COLO829 (cell line): ENCODE measurements around the gene ACHE.

ENCODE experiments used
- DNase-seq: peaks from one replicate; pipeline ENCODE4 v3.0.0; 2012; ENCODE audit warnings: low spot score

The ACHE gene

DNA sequence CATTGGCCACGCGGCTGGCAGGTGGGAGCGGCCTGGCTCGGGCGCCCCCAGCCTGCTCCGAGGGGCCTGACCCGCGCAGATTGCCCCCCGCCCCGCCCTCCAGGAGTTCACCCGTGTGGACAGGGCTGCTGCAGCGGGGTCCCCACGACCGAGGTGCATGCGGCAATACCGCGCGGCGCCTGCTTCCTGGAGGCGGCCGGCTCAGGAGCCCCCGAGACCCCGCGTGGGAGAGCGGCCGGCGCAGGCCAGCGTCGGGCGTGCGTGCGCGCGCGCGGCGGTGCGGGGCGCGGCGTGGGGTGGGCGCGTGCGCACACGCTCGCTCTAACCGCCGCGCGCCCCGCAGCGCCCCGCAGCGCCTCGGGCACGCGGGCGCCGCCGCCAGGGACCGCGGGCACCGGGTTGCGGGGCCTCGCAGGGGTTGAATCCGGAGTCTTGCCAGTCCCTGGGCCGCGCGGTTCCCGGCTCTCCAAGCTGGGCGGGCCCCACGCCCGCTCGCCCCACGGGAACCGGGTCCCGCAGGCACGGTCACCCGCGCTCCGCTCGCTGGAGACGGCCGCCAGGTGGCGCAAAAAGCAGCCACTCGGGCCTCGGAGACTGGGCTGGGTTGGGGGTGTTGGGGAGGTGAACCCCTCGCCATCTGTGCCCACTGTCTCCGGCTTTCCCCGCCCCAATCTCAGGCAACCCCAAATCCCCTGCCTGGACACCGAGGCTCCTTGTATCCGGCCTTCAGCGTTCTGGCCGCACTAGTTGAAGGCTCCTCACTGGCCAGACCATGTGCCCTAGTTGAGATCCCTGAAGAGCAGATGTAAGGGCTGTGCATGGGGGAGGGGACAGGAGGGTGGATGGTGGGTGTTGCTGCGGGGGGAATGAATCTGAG lies 1.3 kb upstream of the ACHE start:
- no peak for DNase-seq

DNA sequence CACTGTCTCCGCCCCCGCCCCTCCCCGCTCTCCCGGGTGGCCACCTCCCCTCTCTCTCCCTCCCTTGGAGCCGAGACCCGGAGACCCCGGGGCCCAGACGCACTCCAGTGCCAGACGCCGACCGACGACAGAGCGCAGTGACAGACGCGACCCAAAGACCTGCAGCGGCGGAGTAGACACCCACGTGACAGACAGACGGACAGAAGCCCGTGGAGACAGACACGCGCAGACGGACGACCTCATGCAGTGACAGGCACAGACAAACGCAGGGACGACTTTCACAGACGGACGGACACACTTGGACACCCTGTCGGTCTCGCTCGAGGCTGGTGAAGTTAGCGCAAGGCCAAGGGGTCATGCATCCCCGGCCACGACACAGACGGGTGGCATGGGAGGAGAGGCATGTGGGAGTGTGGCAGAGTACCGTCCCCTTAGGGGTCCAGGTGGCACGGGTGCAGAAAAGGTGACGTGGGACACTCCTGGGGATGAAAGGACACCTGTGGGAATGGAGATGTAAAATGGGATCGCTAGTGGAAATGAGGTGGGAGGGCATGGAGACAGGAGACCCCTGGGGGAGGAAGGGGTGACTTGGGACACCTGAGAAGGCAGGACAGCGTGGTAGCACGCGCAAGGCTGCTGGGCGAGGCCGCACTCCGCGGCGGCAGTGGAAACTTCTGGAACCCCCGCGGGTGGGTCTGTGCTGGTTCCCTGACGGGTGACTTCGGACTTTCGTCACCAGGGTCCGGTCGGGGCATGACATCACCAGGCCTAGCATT lies 456 bp upstream of the ACHE start:
- no peak for DNase-seq

DNA sequence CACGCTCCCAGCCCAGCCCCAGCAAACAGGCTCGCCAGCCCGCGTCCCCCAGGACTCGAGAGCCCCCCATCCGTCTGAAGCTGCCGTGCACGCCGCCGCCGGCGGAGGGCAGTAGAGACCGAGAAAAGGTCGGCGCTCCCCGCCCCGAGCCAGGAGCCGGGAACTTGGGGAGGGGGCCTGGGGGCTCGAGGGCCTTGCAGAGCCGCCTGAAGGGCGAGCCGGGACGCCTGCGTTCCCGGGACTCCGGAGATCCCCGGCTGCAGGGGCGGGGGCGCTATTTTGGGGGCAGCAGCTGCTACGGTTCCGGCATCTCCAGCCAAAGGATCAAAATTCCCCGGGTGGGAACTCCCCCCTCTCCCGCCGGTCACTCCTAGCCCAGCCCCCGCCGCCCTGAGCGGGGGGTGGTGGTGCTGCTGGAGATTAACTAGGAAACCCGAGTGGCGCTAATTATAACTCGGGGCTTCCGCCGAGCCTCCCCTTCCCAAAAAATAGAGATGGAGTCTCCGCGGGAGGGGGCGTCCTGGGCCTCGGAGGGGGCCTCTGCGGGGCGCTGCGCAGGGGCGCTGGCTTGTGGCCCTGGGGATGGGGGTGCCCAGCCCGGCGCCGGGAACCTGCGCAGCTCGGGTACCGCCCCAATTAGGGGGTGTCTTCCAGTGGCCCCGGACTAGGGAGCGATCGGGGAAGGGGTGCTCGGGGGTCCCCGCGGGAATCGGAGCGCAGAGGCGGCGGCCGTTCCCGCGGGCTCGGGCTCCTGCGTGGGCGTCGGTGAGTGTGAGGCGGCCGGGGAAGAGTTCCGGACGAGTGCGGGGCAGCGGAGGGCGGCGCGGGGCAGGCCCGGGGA lies 608 bp downstream of the ACHE start:
- DNase-seq = no peak

DNA sequence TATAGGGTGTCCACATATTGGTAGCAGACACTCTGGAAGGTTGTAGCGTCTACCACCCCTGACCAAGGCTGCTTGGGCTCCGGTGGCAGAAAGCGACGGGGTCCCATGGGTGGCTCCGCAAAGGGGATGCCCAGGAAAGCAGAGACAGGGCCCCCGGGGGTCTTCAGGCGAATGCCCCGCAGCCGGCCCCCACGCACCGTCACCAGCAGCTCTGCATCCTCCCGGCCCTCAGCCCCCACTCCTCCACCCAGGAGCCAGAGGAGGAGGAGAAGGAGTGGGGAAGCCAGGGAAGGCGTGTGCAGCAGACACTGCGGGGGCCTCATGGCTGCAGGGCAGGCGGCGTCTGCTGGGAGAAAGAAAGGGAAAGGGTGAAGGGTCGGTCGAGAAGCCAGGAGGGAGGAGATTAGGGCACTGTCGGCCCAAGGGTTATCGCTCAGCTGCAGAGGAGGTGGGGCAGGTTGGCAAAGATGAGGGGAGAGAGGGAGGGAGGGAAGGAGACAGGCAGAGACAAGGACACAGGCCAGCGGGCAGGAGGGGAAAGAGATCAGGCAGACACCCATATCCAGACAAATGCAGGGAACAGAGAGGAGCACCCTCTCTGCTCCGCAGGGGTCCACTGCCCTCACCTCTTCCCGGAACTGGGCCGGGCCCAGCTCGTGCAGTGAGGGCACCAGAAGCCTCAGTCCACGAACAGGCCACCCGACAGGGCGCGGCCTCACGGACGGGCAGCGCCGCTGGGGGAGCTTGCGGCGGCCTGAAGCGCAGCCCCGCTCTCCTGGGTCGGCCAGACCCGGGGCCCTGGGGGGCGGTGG lies 1.6 kb downstream of the ACHE start:
- no peak for DNase-seq

DNA sequence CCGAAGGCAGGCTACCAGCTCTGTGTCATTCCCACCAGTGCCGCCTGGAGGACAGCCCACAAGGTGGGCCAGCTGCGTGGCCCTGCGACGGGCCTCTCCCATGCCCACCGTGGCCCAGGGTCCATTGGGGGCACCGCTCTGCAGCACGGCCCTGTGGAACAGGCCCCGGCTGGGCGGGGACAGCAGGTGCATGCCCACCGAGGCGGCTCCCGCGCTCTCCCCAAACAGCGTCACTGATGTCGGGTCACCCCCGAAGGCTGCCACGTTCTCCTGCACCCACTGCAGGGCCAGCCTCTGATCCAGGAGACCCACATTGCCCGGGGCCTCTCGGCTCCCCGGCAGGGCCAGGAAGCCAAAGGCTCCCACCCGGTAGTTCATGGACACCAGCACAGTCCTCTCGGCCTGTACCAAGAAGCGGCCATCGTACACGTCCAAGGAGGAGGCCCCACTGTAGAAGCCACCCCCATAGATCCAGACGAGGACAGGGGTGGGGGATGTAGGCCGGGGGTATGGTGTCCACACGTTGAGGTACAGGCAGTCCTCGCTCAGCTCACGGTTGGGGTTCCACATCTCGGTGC lies 2.3 kb downstream of the ACHE start:
- no peak for DNase-seq

DNA sequence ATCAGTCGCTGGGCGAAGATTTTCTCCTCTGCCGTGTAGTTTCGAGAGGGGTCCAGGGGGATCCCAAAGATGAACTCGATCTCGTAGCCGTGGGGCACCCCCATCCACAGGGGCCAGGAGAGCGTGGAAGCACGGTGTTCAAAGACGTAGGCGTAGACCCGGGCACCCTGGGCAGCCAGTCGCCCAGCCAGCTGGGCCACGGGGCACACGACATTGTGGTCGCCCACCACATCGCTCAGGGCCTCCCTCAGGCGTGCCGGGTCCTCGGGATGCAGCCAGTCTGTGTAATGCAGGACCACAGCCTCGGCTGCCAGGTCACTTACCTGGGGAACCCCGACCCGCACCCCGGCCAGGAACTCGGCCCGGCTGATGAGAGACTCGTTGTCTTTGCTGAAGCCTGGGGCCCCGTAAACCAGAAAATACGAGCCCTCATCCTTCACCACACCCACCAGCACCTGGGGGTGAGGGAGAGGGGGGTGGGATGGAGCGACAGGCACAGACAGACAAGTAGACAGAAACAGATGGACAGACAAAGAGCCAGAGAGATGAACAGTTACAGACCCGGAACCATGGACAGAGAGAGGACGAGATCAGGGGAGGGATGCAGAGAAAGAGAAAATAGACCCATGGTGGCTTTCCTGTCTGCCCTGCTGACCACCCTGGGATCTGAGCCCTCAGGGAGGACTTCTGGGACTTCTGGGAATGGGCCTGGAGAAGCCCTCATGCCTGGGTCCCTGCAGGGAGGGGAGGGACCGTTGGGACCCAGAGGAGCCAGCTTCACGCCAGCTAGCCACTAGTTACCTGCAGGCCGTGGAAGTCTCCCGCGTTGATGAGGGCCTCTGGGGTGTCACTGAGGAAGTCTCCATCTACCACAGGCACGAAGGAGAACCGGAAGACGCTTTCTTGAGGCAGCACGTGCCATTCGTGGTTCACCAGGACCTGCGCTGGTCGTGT lies 3.0 kb downstream of the ACHE start:
- no peak for DNase-seq

DNA sequence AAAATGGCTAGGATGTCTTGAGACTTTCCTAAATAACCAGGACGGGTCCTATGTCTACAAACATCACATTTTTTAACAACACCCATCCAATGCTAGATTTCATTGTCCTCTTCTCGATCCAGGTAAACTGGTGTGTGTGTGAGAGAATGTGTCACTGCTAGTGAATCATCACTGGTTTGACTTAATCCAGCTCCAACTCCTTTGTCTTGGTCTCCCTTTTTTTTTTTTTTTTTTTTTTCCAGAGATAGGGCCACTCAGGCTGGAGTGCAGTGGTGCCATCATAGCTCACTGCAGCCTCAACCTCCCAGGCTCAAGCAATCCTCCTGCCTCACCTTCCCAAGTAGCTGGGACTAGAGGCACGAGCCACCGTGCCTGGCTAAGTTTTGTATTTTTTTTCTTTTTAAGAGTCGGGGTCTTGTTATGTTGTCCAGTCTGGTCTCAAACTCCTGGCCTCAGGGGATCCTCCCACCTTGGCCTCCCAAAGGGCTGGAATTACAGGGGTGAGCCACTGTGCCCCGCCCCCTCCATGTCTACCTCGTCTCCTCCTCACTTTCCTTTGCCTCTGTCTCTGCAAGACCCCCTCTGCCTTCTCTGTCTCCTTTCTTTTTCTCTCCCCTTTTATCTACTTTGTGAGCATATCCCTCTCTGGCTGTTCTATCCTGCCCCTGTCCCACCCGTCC lies 4.0 kb downstream of the ACHE start:
- no peak for DNase-seq

DNA sequence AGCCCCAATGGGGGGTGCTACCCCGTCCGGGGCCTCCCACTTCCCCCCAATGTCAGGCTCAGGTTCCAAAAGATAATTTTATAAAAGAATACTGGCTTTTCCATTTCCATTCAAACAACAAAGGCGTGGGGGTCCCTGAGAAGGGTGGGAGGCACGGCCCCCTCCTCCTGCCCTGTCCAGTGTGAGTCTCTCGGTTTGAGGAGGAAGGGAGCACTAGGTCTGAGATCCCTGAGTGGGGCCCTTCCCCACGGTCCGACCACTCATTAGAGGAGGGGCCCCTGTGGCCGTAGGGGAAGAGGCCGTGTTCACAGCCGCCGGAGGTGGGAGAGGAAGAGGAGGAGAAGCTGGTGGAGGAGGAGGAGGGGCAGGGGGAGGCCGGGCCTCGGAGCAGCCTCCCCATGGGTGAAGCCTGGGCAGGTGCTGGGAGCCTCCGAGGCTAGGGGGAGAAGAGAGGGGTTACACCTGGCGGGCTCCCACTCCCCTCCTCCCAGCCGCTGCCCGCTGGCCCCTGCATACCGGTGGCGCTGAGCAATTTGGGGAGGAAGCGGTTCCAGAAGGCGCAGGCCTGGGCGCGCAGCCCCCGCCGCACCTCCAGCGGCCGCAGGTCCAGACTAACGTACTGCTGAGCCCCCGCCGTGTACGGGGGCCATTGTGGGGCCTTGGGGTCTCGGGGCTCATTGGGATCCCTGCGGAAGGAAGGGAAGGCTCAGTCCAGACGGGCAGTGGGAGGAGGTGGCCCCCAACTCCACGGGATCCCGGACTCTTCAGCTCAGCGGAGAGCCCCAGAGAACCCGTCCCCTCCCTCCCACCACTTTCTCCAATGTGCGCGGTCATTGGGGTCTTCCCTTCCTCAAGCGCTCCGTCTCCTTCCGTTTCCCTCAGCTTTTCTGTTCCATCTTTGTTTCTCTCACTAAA lies 4.8 kb downstream of the ACHE start:
- no peak for DNase-seq

DNA sequence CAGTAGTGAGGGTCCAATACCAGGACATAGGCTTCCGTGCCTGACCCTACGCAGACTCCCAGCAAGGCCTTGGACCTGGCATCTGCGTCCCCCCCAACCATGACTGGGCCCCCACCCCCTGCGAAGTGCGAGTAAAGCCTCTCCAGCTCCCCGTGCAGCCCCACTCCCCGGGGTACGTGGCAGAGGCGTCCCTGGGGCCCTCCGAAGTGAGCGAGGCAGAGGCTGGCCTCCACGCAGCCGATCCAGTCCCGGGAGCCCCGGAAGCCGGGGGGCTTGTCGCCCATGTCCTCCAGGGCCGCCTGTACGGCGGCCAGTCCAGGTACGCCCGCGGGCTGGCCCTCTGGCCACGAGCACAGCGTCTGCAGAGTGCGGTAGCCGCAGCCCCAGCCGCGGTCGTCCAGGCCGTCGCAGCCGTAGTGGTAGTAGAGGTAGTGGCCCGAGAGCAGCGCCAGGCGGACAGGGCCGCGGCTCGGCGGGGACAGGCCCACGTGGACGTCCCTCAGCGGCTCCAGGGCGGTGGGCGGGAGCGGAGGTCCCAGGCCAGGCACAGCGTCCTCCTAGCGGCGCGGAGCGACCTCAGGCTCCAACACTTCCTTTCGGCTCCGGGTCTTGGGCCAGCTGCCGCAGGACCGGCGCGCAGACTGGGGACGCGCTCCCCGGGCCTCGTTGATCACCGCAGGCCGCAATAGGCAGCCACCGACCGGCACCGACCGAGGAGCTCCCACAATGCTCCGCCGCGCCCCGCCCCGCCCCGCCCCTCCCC lies 6.5 kb downstream of the ACHE start, which contains the start of gene UFSP1:
Gene UFSP1, minus strand, starts transcription at position 728 of the 763 bp plus-strand sequence. Its CDS starts 444 bp downstream, at position 284.
- DNase-seq = no peak

DNA sequence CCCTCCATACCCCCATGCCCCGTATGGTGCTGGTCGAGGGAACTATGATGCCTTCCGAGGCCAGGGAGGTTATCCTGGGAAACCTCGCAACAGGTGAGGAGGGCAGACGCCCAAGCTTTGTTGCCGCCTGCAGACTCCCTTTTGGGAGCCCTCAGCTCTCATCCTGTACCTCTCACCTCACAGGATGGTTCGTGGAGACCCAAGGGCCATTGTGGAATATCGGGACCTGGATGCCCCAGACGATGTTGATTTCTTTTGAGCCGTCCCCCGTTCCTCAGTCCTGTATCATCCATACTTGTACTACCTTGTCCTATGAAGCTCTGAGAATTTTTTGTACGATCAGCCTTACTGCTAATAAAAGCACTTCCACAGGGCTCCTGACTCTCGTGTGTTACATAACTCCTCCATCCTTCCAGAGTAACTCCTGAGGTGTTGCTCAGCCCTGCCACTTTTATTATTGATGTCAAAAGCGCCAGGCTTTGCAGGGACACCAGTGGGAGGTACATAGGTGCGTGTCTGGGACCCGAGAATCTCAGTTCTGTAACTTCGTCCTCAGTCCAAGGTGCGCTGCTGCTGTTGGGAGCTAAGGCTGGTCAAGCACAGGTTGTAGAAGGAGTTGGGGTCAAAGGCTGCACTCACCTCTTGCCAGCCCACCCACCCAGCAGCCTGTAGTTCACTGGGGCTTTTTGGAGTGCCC lies 7.2 kb downstream of the ACHE start:
- DNase-seq = no peak

DNA sequence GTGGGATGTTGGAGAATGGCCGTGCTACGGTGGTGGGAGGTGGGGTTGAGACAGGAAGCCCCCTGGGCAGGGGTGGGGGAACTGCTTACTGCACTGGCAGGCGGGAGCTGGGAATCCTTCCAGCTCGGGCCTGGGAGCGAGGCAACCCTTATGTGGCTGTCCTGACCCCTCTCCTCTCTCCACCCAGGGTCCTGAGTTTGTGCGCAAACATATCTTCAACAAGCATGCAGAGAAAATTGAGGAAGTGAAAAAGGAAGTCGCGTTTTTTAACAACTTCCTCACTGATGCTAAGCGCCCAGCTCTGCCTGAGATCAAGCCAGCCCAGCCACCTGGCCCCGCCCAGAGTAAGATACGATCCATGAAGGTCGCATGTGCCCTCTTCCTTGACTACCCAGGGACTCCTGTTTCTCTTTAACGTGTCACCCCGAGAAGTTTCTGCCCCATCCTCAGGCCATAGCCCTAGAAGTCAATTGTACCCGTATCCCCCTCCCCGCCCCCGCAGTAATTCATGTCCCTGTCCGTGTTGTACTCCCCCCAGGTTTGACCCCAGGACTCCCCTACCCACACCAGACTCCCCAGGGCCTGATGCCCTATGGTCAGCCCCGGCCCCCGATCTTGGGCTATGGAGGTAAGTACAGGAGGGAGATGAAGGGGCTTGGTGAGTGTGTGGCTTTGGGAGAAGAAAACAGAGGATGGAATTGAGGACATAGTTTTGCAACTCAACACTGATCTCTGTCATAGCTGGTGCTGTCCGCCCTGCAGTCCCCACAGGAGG lies 8.0 kb downstream of the ACHE start:
- no peak for DNase-seq

DNA sequence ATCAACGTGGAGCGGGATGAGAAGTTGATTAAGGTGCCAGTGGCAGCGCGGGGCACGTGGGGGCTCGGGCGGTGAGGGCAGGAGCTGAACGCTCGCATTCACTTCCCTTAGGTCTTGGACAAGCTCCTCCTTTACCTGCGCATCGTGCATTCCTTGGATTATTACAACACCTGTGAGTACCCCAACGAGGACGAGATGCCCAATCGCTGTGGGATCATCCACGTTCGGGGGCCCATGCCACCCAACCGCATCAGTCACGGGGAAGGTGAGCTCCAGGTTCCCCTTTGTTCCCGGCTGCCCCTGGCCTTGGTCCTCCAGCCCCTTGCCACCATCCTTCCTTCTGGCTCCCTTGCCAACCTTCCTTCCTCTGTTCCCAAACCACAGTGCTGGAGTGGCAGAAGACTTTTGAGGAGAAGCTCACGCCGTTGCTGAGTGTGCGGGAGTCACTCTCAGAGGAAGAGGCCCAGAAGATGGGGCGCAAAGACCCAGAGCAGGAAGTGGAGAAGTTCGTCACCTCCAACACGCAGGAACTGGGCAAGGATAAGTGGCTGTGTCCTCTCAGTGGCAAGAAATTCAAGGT lies 8.7 kb downstream of the ACHE start:
- no peak for DNase-seq

DNA sequence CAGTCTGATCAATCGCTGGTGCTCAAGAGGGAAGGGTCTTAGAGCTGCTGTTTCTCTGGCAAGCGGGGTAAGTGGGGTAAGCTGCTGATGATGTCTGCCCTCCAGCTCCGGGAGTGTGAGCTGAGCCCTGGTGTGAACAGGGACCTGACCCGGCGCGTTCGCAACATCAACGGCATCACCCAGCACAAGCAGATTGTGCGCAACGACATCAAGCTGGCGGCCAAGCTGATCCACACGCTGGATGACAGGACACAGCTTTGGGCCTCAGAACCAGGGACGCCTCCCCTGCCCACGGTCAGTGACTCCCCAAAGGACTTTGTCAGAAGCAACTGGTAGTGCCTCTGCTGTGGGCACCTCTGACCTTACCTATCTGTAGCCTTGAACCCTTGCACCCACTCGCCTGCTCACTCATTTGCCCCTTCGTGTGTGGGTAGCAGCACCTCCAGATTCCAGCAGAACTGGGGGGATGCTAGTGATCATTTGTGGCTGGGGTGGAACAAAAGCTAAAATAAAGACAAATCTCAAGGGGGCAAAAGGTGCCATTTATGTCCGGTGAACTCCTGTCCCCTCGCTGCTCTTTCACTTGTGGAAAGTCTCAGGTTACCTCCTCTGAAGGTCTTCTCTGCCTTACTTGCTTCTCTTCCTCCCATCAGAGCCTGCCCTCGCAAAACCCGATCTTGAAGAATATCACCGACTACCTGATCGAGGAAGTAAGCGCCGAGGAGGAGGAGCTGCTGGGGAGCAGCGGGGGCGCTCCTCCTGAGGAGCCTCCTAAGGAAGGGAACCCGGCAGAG lies 9.3 kb downstream of the ACHE start:
- no peak for DNase-seq

DNA sequence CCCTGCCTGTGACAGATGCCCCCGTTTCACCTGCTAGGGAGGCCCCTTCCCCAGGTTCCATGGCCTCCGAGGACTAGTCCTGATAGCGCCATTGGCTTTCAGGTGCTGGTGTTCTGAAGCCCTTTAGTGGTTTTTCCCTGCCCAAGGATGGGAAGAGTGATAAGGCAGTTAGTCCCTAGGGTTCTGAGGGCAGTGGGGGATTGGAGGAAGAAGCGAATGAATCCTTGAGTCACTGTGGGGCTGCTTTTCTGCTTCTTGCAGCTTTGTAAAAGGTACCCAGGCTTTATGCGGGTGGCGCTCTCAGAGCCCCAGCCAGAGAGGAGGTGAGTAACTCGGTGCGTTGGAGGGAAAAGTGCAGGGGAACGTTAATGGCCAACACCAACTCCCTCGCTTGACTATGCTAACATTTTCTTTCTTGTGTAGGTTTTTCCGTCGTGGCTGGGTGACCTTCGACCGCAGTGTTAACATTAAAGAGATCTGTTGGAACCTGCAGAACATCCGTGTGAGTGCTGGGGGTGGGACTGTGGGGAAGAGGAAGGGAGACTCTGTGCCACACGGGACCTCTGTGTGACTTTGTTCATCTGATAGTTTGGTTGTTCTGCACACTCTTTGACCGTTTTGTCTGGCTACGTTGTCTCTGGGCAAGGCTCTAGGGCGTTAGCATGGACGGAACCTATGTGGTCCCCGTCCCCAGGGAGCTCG lies 10.1 kb downstream of the ACHE start:
- no peak for DNase-seq
